Adrenal gland (tissue), 5 donors: ENCODE measurements around the gene SEMA6A.

Experiments
- POLR2A ChIP-seq, 2 donors: fragments of 450-650 bp; IDR thresholded peaks; one replicate each; pipeline ENCODE4 v1.6.1; 2017; ENCODE audit warnings: antibody characterized with exemption in 2 of 2, mild to moderate bottlenecking in 2 of 2, moderate library complexity in 1 of 2
- TF ChIP-seq, protein P1 (sequence below), 6 experiments: fragments of 450-650 bp in 4 of 6; fragments of 200-600 bp in 2 of 6; sonication (generic) in 1 of 6; IDR thresholded peaks; 1 replicate in 5 of 6; 2 replicates in 1 of 6; pipeline versions ENCODE4 v1.5.1 to v1.8.0; 2016 to 2021; ENCODE audit warnings: antibody characterized with exemption in 6 of 6, mild to moderate bottlenecking in 2 of 6, moderate library complexity in 1 of 6
- donor health status: DM: no; HTN: no; CAD: no.

DNA sequence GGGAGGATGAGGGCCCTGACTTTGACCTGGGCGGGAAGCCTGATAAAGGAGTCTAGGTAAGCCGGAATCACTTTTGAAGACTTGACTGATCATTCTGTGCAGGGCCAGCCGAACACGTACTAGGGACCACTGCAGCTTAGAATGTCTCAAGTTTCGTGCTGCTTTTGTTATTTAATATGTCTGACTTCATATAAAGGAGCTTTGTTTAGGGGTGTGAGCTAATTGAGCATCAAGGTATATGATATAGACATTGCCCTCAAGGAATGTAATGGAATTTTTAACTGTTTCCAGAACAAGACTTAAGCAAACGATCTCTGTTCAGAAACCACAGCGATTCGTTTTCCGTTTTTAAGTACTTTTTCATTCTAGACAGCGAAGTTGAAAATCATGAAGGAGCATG is 173.0 kb downstream of the SEMA6A start:
- TF ChIP-seq, protein P1, sequence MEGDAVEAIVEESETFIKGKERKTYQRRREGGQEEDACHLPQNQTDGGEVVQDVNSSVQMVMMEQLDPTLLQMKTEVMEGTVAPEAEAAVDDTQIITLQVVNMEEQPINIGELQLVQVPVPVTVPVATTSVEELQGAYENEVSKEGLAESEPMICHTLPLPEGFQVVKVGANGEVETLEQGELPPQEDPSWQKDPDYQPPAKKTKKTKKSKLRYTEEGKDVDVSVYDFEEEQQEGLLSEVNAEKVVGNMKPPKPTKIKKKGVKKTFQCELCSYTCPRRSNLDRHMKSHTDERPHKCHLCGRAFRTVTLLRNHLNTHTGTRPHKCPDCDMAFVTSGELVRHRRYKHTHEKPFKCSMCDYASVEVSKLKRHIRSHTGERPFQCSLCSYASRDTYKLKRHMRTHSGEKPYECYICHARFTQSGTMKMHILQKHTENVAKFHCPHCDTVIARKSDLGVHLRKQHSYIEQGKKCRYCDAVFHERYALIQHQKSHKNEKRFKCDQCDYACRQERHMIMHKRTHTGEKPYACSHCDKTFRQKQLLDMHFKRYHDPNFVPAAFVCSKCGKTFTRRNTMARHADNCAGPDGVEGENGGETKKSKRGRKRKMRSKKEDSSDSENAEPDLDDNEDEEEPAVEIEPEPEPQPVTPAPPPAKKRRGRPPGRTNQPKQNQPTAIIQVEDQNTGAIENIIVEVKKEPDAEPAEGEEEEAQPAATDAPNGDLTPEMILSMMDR (IDR thresholded peaks at IDR 0.05): no peak
- TF ChIP-seq POLR2A (IDR thresholded peaks at IDR 0.05): no peak
